Activated gamma-delta T cell treated with anti-CD3 and anti-CD28 coated beads, Interleukin-2, amount 50 U/mL, for 16 hours (primary cell): ENCODE measurements around the gene HOXB7.

ENCODE experiments used
- DNase-seq: peaks from one replicate; pipeline ENCODE4 v3.0.0-alpha.2; 2020; ENCODE audit warnings: low read depth

Gene HOXB7

GRCh38 chr17:48594538-48595277, 16.1 kb downstream of the HOXB7 start:
- DNase-seq: no peak

GRCh38 chr17:48593840-48594537, 16.8 kb downstream of the HOXB7 start:
- peak; percentile 74 for DNase-seq

GRCh38 chr17:48593126-48593829, 17.5 kb downstream of the HOXB7 start, which contains the start of gene HOXB5:
TSS of gene HOXB5 (minus strand) at chr17:48593779. CDS start at chr17:48593682, 97 bp downstream.
- DNase-seq: no peak

GRCh38 chr17:48592577-48592976, 18.2 kb downstream of the HOXB7 start:
- no peak for DNase-seq

- no peak for DNase-seq
Observed at GRCh38 chr17:48592057-48592514, 18.7 kb downstream of the HOXB7 start.

- no peak for DNase-seq
Observed at GRCh38 chr17:48591255-48592056, 19.4 kb downstream of the HOXB7 start.

GRCh38 chr17:48590607-48591161, 20.1 kb downstream of the HOXB7 start:
- DNase-seq: no peak

GRCh38 chr17:48589831-48590606, 20.8 kb downstream of the HOXB7 start, which contains the start of gene HOXB3:
TSS of gene HOXB3 (minus strand) at chr17:48590241. CDS start at chr17:48552474, 37,767 bp downstream.
- DNase-seq: no peak

GRCh38 chr17:48589060-48589830, 21.6 kb downstream of the HOXB7 start:
- DNase-seq: no peak

- DNase-seq: no peak
Observed at GRCh38 chr17:48588528-48588927, 22.3 kb downstream of the HOXB7 start.

GRCh38 chr17:48588074-48588415, 22.8 kb downstream of the HOXB7 start:
- no peak for DNase-seq

GRCh38 chr17:48587276-48588073, 23.3 kb downstream of the HOXB7 start:
- no peak for DNase-seq

- DNase-seq: no peak
Observed at GRCh38 chr17:48586355-48587258, 24.2 kb downstream of the HOXB7 start.

GRCh38 chr17:48584223-48584741, 26.5 kb downstream of the HOXB7 start:
- no peak for DNase-seq

GRCh38 chr17:48583708-48584222, 27.1 kb downstream of the HOXB7 start:
- DNase-seq: no peak

GRCh38 chr17:48582750-48583069, 28.1 kb downstream of the HOXB7 start:
- no peak for DNase-seq

GRCh38 chr17:48579760-48580554, 30.9 kb downstream of the HOXB7 start:
- no peak for DNase-seq
